Left cardiac atrium (tissue), 4 donors: ENCODE results near the gene NTRK2. TPM values are rescaled to one million over a fixed set of nuclear protein-coding genes. Genes with fewer than 3 reads are reported as not detected.

Experiments used
- ATAC-seq, 2 donors: fragments of 200-7000 bp; cut with Tn5 transposase; one replicate each; pipeline ENCODE4 v1.9.1; 2020; ENCODE audit warnings: mild to moderate bottlenecking in 2 of 2, moderate library complexity in 2 of 2
- DNase-seq: peaks from one replicate; pipeline ENCODE4 v3.0.0-alpha.2; 2020
- intact Hi-C, 2 donors: fragments of 100-400 bp; cut with DNase I; formaldehyde crosslinking; loops; one replicate each; pipeline versions ENCODE4 v1.14.1 to v1.15.1; 2022 to 2023
- total RNA-seq, 2 donors: library from RNA; stranded (reverse); fragmentation: NEBNext Ultra II Directional; extraction: Animal tissue kit (Norgen Biotek cat#: 25700); gene quantifications; one replicate each; pipeline ENCODE4 v1.2.1, GENCODE V29; 2021
- donor health status: DM: no; HTN: yes; CAD: no.
- donor health status: DM: no; HTN: yes; CAD: no; lungs with severe emphysema.
- donor health status: DM: yes; HTN: yes; CAD: no.
- donor health status: Dilated cardiomyopathy.

Gene NTRK2
- total RNA-seq, 2 donors from 2014 or later, result 20.6 to 38.2 TPM

DNA sequence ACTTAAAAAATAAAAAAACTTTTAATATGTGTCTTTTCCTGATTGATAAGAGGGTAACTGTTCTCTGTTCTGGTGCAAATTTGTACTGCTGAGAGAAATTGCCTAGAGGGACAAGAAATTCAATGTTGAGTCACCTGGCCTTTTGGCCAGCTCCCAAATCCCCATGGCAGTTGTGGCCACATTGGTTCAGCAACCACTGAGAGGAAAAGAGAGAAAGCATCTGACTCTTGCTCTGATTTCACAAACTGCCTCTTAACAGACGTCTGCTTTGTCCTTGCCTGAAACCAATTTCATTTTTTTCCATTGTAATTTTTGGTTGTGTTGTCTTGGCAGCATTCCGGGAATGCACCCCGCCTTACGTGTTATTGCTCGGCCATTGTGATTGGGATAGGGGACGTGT, 42.4 kb downstream of the NTRK2 start:
- peak; percentile 55 for DNase-seq

DNA sequence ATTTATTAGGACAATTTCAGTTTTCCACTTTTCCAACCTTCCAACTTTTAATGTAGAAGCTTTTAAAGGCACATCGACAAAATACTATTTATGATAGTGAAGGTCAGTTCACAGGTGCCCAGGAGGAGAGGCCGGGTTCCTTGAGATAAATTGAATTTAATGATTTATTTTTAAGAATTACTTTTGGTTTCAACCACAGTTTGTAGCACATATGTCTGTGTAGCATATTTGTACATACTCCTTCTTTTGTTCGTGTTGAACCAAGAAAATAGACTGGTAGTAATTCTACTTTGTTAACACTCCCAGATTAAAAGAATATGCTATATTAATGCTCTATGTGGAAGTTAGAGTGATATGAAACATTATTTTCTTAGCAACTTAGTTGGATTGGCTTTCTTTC, 46.7 kb downstream of the NTRK2 start:
- no peak for DNase-seq
- ATAC-seq, result no peak
- intact Hi-C loops, result no loop called here

More for the DNA sequence above, 42.4 kb downstream of the NTRK2 start:
- ATAC-seq, result peak; percentile 41 to 60
- intact Hi-C loops, result no loop called here

DNA sequence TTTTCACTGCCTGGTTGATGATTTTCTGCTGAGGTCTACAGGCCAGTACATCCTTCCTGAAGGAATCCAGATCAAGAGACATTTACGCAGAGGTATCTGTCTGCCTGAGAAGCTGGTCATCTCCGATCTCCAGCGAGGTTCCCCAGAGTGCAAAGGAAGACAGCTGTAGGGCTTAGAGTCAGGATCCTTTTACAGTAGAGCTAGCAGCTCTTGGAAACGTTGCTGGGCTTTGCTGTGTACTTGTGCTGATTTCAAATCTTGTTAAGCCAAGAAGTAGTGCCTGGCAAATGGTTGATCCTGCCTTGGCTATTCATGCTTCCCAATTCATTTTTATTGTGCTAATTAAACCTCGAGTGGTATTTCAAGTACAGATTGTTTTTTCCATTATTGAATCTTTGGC, 48.9 kb downstream of the NTRK2 start:
- no peak for DNase-seq
- intact Hi-C loops, result no loop called here
- ATAC-seq, result no peak

DNA sequence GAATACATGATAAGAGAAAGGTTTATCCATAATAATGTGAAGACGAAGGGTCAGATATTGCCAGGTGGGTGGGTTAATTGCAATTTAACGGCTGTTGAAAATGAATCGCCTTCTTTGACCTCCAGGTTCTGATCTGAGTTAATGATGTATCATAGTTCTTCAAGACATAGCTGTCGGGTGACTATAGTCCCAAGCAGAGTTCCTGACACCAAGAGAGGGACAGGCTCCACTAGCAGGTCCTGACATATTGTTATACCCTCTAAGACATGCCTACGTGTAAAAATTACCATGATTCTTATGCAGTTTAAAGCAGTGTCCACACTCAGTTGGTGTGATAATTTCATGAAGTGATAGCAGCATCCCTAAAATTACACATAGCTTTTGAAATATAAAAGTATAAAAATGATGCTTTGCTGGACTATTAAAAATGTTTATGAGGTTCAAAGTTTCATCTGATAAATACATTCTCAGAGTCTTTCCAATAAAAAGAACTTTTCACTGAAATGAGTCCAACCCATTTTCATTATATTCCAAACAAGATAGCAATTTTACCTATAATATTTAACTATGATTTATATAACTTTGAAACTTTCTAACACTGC, 53.0 kb downstream of the NTRK2 start:
- DNase-seq (no peak), ATAC-seq (no peak)
- intact Hi-C loops, result no loop called here

DNA sequence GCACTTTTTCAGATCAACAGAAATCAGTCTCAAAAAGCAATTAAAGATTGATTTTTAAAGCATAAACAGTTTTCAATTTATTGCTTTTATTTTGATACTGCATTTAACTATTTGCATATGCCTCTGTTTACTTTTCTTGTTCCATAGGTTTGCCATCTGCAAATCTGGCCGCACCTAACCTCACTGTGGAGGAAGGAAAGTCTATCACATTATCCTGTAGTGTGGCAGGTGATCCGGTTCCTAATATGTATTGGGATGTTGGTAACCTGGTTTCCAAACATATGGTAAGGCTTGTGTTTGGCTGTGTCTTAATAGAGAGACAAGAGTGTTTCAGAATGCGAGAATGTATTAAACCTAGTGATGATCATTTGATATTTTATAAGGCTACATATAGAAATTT, 53.9 kb downstream of the NTRK2 start:
- ATAC-seq (no peak), DNase-seq (no peak)
- intact Hi-C loops, result no loop called here

DNA sequence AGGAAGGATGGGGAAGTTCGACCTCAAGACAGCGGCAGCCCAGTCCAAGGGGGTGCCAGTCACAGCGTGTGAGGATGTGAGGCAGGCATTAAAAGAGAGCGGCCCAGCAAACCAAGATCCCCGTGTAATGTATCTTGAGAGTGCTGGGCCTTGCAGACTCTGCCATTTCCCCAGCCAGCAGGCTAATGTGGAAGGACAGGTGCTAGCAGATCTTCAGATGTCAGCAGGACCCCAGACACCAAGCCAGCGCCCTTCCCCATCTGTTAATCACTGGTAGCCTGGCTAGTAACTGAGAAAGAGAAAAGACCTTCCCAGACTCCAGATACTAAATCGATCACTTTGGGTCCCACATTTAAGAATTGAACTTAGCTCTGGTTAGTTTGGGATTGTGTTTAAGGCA, 62.2 kb downstream of the NTRK2 start:
- ATAC-seq (no peak), DNase-seq (no peak)
- intact Hi-C loops, result no loop called here

DNA sequence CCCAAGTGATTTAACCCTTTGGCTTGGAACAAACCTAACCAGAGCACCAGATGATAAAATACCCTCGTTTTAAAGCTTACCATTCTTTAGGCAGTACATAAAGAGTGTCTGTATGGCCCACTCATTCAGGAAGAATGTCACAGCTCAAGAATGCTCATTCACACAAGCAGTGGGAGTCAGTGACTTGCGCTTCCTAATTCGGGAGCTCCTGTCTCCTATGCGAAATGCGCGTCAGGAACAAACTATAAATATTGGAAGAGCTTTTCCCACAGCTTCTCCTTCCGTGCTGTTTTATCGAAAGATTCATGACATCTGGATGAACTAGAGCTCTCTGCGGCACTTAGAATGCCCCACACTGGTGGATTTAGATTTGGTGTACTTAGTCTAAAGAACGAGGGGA, 66.6 kb downstream of the NTRK2 start:
- DNase-seq (no peak), ATAC-seq (no peak)
- intact Hi-C loops, result no loop called here

DNA sequence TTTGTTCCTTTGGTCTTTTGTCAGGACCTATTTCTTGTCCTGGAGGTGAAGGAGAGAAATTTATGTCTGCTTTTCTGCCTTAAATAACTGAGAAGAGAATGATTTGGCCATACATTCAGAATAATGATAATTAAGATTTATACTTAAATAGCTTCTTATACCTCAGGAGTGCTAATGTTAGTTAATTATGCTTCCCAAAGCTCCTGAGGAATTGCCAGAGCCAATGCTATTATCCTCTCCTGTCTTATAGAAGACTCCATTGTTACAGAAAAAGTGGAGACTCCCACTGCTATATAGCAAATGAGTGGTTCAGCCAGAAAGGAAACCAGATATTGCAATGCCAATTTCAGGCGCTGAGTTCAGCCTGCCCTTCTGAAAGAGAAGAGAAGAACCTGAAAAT, 67.0 kb downstream of the NTRK2 start:
- DNase-seq, result no peak
- ATAC-seq, result no peak
- intact Hi-C loops, result no loop called here

DNA sequence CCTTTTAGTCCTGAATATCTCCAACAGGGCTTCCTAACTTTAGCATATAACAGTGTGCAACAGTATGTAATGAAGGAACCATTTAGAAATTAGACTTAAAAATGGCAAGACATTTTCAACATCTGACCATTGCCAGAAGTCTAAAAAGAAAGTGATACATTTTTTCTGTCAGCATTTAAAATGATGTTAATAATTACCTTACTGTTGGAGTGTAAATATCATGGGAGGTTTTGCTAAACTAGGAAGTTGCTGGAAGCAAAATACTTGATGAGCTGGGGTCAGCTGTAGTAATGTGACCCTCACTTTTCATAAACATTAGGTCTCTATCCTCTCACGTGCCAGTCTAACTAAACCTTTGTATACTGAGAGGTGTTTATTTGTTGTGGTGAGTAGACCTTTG, 68.8 kb downstream of the NTRK2 start:
- intact Hi-C loops, result no loop called here
- no peak for ATAC-seq
- DNase-seq, result no peak

DNA sequence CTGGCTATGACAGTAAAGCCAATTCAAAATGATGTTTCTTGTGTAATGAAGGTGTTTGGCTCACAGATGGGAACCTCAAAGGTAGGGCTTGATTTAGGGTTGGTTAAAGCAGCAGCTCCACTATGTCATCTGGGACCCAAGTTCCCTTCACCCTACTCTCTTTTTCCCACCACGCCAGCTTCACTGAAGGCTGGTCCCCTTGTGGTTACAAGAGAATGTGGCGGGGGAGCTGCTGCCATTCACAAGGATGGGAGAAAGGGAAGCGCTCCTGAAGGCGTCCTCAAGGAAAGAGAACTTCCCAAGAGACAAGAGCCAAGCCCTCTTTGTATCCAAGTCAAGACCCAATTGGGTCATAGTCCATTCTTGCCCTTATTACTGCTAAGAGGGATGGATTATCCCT, 72.7 kb downstream of the NTRK2 start:
- DNase-seq, result no peak
- intact Hi-C loops, result no loop called here
- ATAC-seq, result no peak

DNA sequence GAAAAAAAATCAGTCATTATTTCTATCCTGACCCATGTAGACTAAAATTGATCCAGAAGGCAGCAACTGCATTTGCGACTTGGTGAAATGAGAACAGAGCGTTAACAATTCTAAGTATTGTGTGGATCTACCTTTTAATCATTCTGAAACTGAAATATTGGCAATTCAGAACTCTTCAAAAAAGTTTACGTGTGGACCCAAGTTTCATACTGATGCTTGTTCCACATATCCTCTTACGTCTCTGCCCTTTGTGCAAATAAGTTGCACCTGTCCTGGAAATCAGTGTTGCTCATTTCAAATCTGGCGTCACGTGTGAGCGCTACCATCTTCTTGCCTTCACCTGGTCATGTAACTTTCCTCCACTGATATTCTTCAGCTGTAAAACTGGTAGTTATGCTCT, 74.7 kb downstream of the NTRK2 start:
- no peak for DNase-seq
- intact Hi-C loops, result no loop called here
- no peak for ATAC-seq

DNA sequence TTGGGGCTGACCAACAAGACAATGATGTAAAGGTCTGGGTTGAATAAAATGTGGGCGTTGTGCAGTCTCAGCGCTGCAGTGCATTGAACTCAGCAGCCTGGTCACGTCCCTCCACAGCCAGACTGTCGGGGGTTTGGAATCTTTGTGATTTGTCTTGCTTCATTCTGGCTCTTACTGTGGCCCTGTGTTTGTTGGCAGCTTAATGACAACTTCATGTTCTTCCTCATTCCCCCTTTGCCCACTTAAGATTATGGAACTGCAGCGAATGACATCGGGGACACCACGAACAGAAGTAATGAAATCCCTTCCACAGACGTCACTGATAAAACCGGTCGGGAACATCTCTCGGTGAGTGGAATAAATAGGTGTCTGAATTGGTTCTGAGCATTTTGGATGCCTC, 75.2 kb downstream of the NTRK2 start:
- intact Hi-C loops, result no loop called here
- DNase-seq, result no peak
- peak; percentile 38 to 70 for ATAC-seq

DNA sequence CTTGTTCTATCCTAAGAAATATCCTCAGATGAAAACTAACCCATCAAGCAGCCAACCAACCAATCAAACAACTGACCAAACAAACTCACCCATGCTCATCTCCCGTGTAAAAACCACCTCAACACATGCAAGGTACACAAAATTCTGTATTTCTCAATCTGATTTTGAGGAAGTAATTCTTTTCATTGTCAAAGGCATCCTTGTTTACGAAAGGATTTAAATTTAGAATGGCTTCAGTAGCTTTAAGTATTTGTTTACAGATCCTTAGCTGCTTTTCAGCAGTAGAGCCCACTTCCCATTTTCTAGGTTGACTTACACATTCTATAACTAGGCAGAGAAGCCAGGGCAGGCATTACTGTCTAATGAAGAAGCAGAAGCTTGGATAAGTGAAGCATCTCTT, 78.6 kb downstream of the NTRK2 start:
- DNase-seq, result no peak
- ATAC-seq, result no peak
- intact Hi-C loops, result no loop called here

DNA sequence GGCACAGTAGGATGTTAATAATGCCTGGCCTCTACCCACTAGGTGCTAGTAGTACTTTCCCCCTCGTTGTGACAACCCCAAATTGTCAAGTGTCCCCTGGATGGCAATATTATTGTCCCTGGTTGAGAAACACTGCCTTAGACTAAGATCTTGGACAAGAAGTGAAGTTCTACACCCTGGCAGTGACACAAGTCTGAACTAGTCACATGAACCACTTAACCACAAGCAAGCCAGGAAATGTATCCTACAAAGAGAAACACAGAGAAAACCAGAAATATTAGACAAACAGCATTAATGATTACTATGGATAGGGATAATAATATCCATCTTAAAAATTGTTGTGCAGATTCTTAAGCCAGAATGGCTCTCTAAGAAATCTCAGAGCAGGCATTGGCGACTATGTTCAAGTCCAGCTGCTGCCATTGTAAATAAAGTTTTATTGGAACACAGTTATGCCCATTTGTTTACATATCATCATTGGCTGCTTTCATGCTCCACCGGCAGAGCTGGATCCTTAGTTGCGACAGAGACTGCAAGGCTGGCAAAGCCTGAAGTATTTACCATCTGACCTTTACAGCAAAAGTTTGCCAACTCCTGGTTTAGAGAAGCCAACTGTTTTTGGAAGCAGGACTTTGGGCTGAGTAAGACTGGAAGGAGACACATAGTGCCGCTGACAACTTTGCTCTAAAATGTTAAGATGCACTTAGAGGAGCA, 80.8 kb downstream of the NTRK2 start:
- intact Hi-C loops, result no loop called here
- DNase-seq (no peak), ATAC-seq (peak in 1 of 2 donors; percentile 58)

DNA sequence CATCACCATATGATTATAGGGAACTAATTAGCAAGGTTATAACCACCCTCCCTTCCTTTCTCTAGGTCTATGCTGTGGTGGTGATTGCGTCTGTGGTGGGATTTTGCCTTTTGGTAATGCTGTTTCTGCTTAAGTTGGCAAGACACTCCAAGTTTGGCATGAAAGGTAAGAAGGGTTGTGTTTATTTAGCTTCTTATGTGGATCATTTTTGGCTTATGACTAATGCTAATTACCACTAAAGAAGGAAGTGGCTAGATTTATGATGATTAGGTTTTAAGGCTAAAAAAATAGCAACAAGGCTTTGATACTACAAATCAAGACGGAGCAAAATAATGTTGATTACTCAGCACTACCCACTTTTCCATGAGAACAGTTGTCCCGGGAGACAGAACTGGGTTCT, 82.4 kb downstream of the NTRK2 start:
- intact Hi-C loops, result no loop called here
- ATAC-seq (no peak), DNase-seq (no peak)

DNA sequence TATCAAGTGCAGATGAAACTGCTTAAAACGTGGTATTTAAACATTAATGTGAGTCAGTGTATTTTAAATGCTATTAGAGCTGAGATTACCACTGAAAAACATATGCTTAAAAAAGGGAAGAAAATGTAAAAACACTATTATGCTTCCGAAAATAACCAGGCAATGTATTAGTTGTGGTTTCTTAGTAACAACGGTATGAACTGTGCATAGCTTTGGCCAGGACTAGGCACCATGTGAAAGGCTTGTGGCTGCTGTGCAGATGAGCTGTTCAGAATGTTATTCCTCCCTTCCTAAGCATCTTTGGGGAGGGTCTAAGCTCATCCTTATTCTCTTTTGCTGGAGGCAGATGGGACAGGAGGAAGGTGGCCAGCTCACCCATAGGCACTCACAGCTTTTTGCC, 84.9 kb downstream of the NTRK2 start:
- intact Hi-C loops, result no loop called here
- peak in 1 of 2 donors; percentile 66 for ATAC-seq
- no peak for DNase-seq

DNA sequence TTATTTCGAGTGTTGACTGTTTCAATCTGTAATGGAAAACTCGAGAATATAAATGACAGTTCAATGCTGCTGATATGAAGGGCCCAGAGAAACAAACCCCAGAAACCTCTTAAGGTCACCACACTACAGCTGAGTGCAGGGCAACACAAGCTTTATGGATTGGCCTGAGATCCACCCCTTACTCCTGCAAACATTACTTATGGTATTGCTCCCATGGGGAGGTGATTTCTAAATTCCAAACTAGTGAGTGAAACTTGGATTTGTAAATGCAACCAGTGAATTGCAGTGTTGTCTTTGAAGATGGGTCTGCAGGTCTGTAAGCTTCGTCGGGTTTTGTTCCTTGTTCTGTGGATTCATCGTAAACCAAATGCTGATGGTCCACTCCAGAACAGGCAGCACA, 85.4 kb downstream of the NTRK2 start:
- intact Hi-C loops, result no loop called here
- DNase-seq, result no peak
- ATAC-seq, result no peak

DNA sequence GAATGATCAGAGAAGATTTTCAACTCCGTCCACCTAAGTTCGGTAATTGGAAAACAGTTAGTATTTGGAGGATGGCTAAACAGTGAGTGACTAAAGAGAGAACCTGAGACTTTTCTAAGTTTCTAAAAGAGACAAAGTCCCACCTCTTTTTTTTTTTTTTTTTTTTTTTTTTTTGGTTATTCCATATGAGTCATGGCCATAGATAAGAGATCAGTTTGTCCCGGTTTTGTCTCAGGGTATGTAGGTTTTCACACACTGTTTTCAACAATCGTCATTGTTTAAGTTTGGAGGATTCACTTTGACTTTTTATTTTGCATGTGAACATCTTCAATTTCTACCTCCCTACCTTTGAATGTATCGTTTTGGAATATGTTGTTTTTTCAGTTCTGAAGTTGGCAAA, 85.9 kb downstream of the NTRK2 start:
- no peak for ATAC-seq
- DNase-seq, result no peak
- intact Hi-C loops, result no loop called here

DNA sequence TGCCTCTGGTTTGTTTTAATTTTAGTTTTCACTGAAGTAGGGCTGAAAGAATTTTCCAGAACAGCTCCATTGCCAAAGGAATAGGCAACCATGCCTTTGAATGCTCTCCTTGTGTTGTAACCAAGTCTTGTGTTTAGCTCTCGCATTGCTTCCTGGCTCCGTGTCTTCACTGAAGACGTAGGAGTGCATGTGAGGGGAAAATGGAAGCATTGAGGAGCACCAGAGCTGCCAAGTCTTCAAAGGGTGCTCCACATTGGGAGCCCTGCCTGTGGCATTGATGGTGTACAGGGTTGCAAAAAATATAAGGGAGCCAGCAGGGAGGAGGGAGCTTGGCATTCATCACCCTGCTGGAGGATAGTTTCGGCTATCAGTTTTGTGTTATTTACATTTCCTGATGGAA, 86.6 kb downstream of the NTRK2 start:
- intact Hi-C loops, result no loop called here
- DNase-seq (no peak), ATAC-seq (peak in 1 of 2 donors; percentile 72)

DNA sequence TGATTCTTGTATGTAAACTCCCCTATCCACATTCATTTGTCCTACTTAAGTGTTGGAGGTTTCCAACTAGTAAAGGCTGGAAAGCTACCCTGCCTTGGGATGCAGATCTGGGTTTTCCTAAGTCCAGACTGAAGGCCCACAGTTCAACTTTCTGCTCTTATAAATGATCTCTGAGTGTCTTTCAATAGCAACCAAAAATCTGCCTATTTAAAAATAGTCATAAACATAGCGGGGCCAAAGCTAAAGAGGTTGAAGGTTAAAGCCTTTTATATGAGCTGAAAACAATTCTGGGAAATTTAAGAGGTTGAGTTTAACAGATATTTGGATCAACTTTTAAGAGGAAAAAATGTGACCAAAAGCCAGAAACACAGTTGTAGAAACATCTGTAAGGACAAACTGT, 87.2 kb downstream of the NTRK2 start:
- intact Hi-C loops, result no loop called here
- ATAC-seq (peak in 1 of 2 donors; percentile 34), DNase-seq (no peak)

DNA sequence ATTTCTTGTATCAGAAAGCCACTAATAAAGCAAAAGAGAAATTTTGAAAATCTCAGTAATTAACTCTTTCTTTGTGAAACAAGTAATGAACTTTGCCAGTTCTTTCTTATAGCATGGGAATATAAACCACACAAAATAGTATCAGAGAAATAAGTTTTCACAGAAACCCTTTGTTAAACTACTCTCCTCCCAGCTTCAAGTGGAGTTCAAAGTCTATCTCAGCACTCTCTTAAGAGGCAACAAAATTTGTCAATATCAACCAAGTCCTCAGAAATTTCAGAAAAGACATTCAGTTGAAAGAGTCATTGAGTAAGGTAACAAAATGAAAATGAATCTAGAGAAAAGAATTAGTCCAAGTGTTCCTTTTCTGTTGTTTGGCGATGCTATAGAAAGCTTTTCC, 89.3 kb downstream of the NTRK2 start:
- intact Hi-C loops, result no loop called here
- ATAC-seq (no peak), DNase-seq (no peak)
